ENCODE data around the gene SUSD2. TPM values are rescaled to one million over a fixed set of nuclear protein-coding genes. Genes with fewer than 3 reads are reported as not detected.
A peak's percentile ranks its signal among the peaks of the same experiment; 100 is the strongest.

SUSD2 gene
- total and polyA plus RNA-seq, 9 of the 15 experiments (the other 6 are each of a cell fraction or from before 2014, with no cell fraction given), result 0.01 to 0.16 (median 0.04) TPM; not detected in 4

DNA sequence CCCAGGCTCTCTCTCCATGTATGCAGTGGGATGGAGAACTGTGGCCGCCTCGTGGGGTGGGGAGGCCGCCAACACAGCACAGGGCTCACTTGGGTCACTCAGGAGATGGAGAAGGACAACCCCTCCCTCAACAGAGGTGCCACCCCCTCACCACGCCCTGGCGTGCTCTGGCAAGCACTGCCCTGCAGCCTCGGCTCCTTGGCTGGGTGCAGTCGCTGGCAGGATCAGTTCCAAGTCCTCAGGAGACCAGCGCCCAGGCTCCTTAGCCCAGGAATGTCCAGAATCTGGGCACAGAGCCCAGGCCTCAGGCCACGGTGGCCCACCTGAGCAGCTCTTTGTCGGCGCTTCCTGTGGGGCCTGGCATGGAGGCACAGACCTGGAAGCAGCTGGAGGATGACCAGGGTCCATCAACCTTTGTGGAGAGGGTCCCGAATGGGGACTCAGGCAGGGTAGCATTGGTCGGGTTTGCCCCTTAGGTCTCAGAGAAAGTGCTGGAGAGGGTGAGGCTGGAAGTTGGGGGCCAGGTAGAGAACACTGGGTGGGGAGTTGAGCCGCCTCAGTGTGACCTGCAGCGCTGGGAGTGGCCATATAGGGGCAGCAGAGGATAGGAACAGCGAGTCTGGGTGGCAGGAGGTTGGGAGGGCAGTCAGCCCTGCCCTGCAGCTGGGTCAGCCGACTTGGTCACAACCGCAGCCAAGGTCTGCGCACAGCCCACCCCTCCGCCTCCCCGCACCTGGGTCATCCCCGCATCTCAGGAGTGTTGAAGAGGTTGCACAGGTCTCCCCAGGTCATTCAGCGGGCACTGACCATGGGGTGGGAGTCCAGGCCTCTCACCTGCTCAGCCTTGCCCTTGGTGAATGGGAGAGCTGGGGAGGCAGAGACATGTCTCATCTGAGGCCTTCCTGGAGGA is 8.2 kb downstream of the SUSD2 start (continued):
- TF ChIP-seq, protein P1, sequence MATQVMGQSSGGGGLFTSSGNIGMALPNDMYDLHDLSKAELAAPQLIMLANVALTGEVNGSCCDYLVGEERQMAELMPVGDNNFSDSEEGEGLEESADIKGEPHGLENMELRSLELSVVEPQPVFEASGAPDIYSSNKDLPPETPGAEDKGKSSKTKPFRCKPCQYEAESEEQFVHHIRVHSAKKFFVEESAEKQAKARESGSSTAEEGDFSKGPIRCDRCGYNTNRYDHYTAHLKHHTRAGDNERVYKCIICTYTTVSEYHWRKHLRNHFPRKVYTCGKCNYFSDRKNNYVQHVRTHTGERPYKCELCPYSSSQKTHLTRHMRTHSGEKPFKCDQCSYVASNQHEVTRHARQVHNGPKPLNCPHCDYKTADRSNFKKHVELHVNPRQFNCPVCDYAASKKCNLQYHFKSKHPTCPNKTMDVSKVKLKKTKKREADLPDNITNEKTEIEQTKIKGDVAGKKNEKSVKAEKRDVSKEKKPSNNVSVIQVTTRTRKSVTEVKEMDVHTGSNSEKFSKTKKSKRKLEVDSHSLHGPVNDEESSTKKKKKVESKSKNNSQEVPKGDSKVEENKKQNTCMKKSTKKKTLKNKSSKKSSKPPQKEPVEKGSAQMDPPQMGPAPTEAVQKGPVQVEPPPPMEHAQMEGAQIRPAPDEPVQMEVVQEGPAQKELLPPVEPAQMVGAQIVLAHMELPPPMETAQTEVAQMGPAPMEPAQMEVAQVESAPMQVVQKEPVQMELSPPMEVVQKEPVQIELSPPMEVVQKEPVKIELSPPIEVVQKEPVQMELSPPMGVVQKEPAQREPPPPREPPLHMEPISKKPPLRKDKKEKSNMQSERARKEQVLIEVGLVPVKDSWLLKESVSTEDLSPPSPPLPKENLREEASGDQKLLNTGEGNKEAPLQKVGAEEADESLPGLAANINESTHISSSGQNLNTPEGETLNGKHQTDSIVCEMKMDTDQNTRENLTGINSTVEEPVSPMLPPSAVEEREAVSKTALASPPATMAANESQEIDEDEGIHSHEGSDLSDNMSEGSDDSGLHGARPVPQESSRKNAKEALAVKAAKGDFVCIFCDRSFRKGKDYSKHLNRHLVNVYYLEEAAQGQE (IDR thresholded peaks at IDR 0.05; ENCODE audit: borderline replicate concordance), result peak; percentile 87
- TF ChIP-seq, protein P1 (CRISPR knock-in tag; IDR thresholded peaks at IDR 0.05; ENCODE audit: low read depth), result no peak
- TF ChIP-seq ZNF12 (CRISPR knock-in tag; IDR thresholded peaks at IDR 0.05), result no peak
- TF ChIP-seq MYNN (IDR thresholded peaks at IDR 0.05), result 0 out of 2 replicates have a peak, but pooled peaks have one; percentile 20
- TF ChIP-seq MYNN (CRISPR knock-in tag; IDR thresholded peaks at IDR 0.05), result no peak
